K562 (cell line): ENCODE measurements around the gene LY6G6C. TPM values are rescaled to one million over a fixed set of nuclear protein-coding genes. Genes with fewer than 3 reads are reported as not detected.

ENCODE experiments used
- CCAR2 ChIP-seq: fragments of 200-400 bp; formaldehyde crosslinking; IDR thresholded peaks from 2 replicates; pipeline ENCODE4 v1.6.1; 2017; ENCODE audit warnings: mild to moderate bottlenecking, low read depth, low read length
- CHCHD3 ChIP-seq: fragments of 250-450 bp; sonication (Bioruptor Pico); IDR thresholded peaks from 2 replicates; pipeline ENCODE4 v2.1.2; 2022; ENCODE audit warnings: mild to moderate bottlenecking
- DEAF1 ChIP-seq: fragments of 450-650 bp; formaldehyde crosslinking; IDR thresholded peaks from 2 replicates; pipeline ENCODE4 v1.4.0; 2020; ENCODE audit warnings: mild to moderate bottlenecking, moderate library complexity
- DMBX1 ChIP-seq: fragments of 250-450 bp; sonication (Bioruptor Pico); IDR thresholded peaks from 2 replicates; pipeline ENCODE4 v1.8.0; 2022; ENCODE audit warnings: inconsistent platforms, mild to moderate bottlenecking, moderate library complexity, borderline replicate concordance
- HMG20B ChIP-seq: fragments of 250-450 bp; sonication (Bioruptor Pico); IDR thresholded peaks from 2 replicates; pipeline ENCODE4 v1.5.0; 2021; ENCODE audit warnings: mild to moderate bottlenecking
- KAT8 ChIP-seq: fragments of 450-650 bp; IDR thresholded peaks from 2 replicates; pipeline ENCODE4 v1.6.1; 2016; ENCODE audit warnings: low read depth, mild to moderate bottlenecking
- MYNN ChIP-seq, 2 experiments: sonication (generic); formaldehyde crosslinking in 1 of 2; IDR thresholded peaks; 2 replicates each; pipeline versions ENCODE4 v1.5.0 to v1.6.1; 2016 to 2020; ENCODE audit warnings: antibody characterized with exemption in 1 of 2, missing genetic modification reagents in 1 of 2
- POU5F1 ChIP-seq: fragments of 150-350 bp; IDR thresholded peaks from 2 replicates; pipeline ENCODE4 v1.6.1; 2014; ENCODE audit warnings: borderline replicate concordance, low read length, low read depth, mild to moderate bottlenecking; ENCODE audit not compliant: partially characterized antibody
- RBFOX2 ChIP-seq: fragments of 200-400 bp; formaldehyde crosslinking; IDR thresholded peaks from 2 replicates; pipeline ENCODE4 v1.6.1; 2017; ENCODE audit warnings: low read depth, mild to moderate bottlenecking, low read length, moderate library complexity
- SIN3A ChIP-seq, 2 experiments: fragments of 150-350 bp in 1 of 2; IDR thresholded peaks; 2 replicates each; pipeline ENCODE4 v1.6.1; 2011 to 2016; ENCODE audit warnings: borderline replicate concordance in 2 of 2, low read depth in 2 of 2, low read length in 2 of 2, mild to moderate bottlenecking in 2 of 2, moderate library complexity in 2 of 2; ENCODE audit not compliant: control insufficient read depth in 1 of 2
- ZNF274 ChIP-seq: IDR thresholded peaks from 2 replicates; pipeline ENCODE4 v1.6.1; 2011; ENCODE audit warnings: low read depth, mild to moderate bottlenecking, low read length, moderate library complexity, borderline replicate concordance
- ZNF354B ChIP-seq: fragments of 250-450 bp; sonication (Bioruptor Pico); IDR thresholded peaks from 2 replicates; pipeline ENCODE4 v1.4.0; 2020
- ZNF699 ChIP-seq: fragments of 250-450 bp; sonication (Bioruptor Pico); IDR thresholded peaks from 2 replicates; pipeline ENCODE4 v1.8.0; 2021; ENCODE audit warnings: mild to moderate bottlenecking, moderate library complexity; ENCODE audit not compliant: insufficient replicate concordance
- ZNF778 ChIP-seq: fragments of 450-650 bp; formaldehyde crosslinking; IDR thresholded peaks from 2 replicates; pipeline ENCODE4 v1.4.0; 2020; ENCODE audit warnings: mild to moderate bottlenecking, moderate library complexity
- polyA plus RNA-seq, 8 experiments: library from polyadenylated mRNA; depleted of rRNA in 4 of 8; stranded (reverse) in 5 of 8; unstranded in 3 of 8; fragments of >200 nt; fragmentation: Nextera tagmentation in 2 of 8; fragmentation: Illumina TruSeq in 1 of 8; extraction: Ambion mirVana in 2 of 8; extraction: Trizol in 1 of 8; gene quantifications; 2 replicates each; pipeline versions ENCODE4 v1.2.1 to v1.2.3, GENCODE V29; 2011 to 2014; ENCODE audit warnings: inconsistent platforms in 1 of 8, missing spikeins in 1 of 8
- total RNA-seq, 7 experiments: library from RNA; depleted of rRNA in 6 of 7; stranded (reverse); fragments of >200 nt in 6 of 7; fragmentation: Illumina TruSeq in 2 of 7; extraction: Trizol in 2 of 7; gene quantifications; 2 replicates each; pipeline versions ENCODE4 v1.2.1 to v1.2.3, GENCODE V29; 2011 to 2021; ENCODE audit warnings: low replicate concordance in 1 of 7
- TF ChIP-seq, protein P1 (sequence below): fragments of 450-650 bp; formaldehyde crosslinking; IDR thresholded peaks from 2 replicates; pipeline ENCODE4 v1.4.0; 2022; ENCODE audit warnings: missing genetic modification characterization
- TF ChIP-seq, protein P2 (sequence below), 2 experiments: fragments of 450-650 bp; formaldehyde crosslinking in 1 of 2; IDR thresholded peaks; 2 replicates each; pipeline versions ENCODE4 v1.4.0 to v1.6.1; 2014 to 2020; ENCODE audit warnings: mild to moderate bottlenecking in 2 of 2, borderline replicate concordance in 1 of 2, low read depth in 1 of 2

LY6G6C gene
- total and polyA plus RNA-seq, 9 of the 15 experiments (the other 6 are each of a cell fraction or from before 2014, with no cell fraction given) = 0.06 to 0.20 TPM; not detected in 7

- TF ChIP-seq, protein P1, sequence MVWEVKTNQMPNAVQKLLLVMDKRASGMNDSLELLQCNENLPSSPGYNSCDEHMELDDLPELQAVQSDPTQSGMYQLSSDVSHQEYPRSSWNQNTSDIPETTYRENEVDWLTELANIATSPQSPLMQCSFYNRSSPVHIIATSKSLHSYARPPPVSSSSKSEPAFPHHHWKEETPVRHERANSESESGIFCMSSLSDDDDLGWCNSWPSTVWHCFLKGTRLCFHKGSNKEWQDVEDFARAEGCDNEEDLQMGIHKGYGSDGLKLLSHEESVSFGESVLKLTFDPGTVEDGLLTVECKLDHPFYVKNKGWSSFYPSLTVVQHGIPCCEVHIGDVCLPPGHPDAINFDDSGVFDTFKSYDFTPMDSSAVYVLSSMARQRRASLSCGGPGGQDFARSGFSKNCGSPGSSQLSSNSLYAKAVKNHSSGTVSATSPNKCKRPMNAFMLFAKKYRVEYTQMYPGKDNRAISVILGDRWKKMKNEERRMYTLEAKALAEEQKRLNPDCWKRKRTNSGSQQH (CRISPR knock-in tag) = peak; percentile 99
- TF ChIP-seq CCAR2 (no peak), SIN3A (IDR thresholded peaks at IDR 0.05; ENCODE audit: borderline replicate concordance in 2 of 2, control insufficient read depth in 1 of 2, low read depth in 2 of 2, low read length in 2 of 2) (peak in 1 of 2 experiments; percentile 93; a peak in 1 of 4 replicates), ZNF354B (CRISPR knock-in tag) (no peak; the same call in 1 of the 2 replicates), ZNF699 (CRISPR knock-in tag) (no peak), DMBX1 (CRISPR knock-in tag) (peak; percentile 79), HMG20B (peak; percentile 99), DEAF1 (CRISPR knock-in tag) (peak; percentile 96), POU5F1 (no peak), RBFOX2 (peak; percentile 93), ZNF274 (0 out of 2 replicates have a peak, but pooled peaks have one; percentile 33), CHCHD3 (CRISPR knock-in tag) (peak; percentile 91), MYNN (IDR thresholded peaks at IDR 0.05) (no peak), MYNN (CRISPR knock-in tag; IDR thresholded peaks at IDR 0.05) (no peak), ZNF778 (CRISPR knock-in tag) (peak; percentile 75; the same call in 1 of the 2 replicates), KAT8 (no peak)
- TF ChIP-seq, protein P2, sequence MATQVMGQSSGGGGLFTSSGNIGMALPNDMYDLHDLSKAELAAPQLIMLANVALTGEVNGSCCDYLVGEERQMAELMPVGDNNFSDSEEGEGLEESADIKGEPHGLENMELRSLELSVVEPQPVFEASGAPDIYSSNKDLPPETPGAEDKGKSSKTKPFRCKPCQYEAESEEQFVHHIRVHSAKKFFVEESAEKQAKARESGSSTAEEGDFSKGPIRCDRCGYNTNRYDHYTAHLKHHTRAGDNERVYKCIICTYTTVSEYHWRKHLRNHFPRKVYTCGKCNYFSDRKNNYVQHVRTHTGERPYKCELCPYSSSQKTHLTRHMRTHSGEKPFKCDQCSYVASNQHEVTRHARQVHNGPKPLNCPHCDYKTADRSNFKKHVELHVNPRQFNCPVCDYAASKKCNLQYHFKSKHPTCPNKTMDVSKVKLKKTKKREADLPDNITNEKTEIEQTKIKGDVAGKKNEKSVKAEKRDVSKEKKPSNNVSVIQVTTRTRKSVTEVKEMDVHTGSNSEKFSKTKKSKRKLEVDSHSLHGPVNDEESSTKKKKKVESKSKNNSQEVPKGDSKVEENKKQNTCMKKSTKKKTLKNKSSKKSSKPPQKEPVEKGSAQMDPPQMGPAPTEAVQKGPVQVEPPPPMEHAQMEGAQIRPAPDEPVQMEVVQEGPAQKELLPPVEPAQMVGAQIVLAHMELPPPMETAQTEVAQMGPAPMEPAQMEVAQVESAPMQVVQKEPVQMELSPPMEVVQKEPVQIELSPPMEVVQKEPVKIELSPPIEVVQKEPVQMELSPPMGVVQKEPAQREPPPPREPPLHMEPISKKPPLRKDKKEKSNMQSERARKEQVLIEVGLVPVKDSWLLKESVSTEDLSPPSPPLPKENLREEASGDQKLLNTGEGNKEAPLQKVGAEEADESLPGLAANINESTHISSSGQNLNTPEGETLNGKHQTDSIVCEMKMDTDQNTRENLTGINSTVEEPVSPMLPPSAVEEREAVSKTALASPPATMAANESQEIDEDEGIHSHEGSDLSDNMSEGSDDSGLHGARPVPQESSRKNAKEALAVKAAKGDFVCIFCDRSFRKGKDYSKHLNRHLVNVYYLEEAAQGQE (IDR thresholded peaks at IDR 0.05; ENCODE audit: borderline replicate concordance) = no peak
- TF ChIP-seq, protein P2 (CRISPR knock-in tag; IDR thresholded peaks at IDR 0.05; ENCODE audit: low read depth) = peak; percentile 95
Measured at GRCh38 chr6:31729979-31730630, 8.6 kb upstream of the LY6G6C start (continued).
